Testis (tissue), 3 donors: ENCODE data around the gene CREG1. TPM values are rescaled to one million over a fixed set of nuclear protein-coding genes. Genes with fewer than 3 reads are reported as not detected.

Source experiments
- DNase-seq: peaks from one replicate; pipeline ENCODE4 v3.0.0-alpha.2; 2019
- H3K27ac ChIP-seq, 2 donors: fragments of 200-600 bp; sonication (generic); one replicate each; pipeline ENCODE4 v1.5.1; 2019
- H3K27me3 ChIP-seq: fragments of 200-600 bp; sonication (generic); one replicate; pipeline ENCODE4 v1.5.1; 2019
- H3K36me3 ChIP-seq: fragments of 200-600 bp; sonication (generic); one replicate; pipeline ENCODE4 v1.5.1; 2017; ENCODE audit warnings: low read depth; ENCODE audit errors: missing control alignments
- H3K4me1 ChIP-seq: fragments of 200-600 bp; sonication (generic); one replicate; pipeline ENCODE4 v1.5.1; 2019
- H3K4me3 ChIP-seq, 2 donors: fragments of 200-600 bp; sonication (generic); one replicate each; pipeline ENCODE4 v1.5.1; 2017 to 2019
- H3K9me3 ChIP-seq: fragments of 200-600 bp; sonication (generic); one replicate; pipeline ENCODE4 v1.5.1; 2017
- POLR2A ChIP-seq: fragments of 450-650 bp; IDR thresholded peaks from one replicate; pipeline ENCODE4 v1.6.1; 2017; ENCODE audit warnings: antibody characterized with exemption, mild to moderate bottlenecking, moderate library complexity
- WGBS, 2 donors: methylation state at CpG; one replicate each; pipeline ENCODE4 v1.1.5; 2018; 5-methylcytosine and 5-hydroxymethylcytosine counted together
- intact Hi-C: fragments of 100-400 bp; cut with DNase I; formaldehyde crosslinking; loops from one replicate; pipeline ENCODE4 v1.15.1; 2023; ENCODE audit warnings: low total_unique reads
- polyA plus RNA-seq: library from polyadenylated mRNA; stranded (reverse); fragments of 350-450 nt; fragmentation: Illumina TruSeq; extraction: RNeasy Lipid Tissue Mini Kit (QIAGEN cat#74804); gene quantifications from one replicate; pipeline ENCODE4 v1.2.3, GENCODE V29; 2014; ENCODE audit warnings: low read depth, low replicate concordance; ENCODE audit not compliant: insufficient read depth
- total RNA-seq, 2 donors: library from RNA; depleted of rRNA; stranded (reverse); fragments of >200 nt; gene quantifications; one replicate each; pipeline ENCODE4 v1.2.3, GENCODE V29; 2016
- TF ChIP-seq, protein P1 (sequence below), 3 experiments: fragments of 450-650 bp in 2 of 3; fragments of 200-600 bp in 1 of 3; sonication (generic) in 1 of 3; IDR thresholded peaks; one replicate each; pipeline ENCODE4 v1.5.1; 2016 to 2019; ENCODE audit warnings: antibody characterized with exemption in 3 of 3, mild to moderate bottlenecking in 2 of 3, moderate library complexity in 1 of 3

The CREG1 gene
- total and polyA plus RNA-seq, 3 donors from 2014 or later, result 82.4 to 215 (median 181) TPM

DNA sequence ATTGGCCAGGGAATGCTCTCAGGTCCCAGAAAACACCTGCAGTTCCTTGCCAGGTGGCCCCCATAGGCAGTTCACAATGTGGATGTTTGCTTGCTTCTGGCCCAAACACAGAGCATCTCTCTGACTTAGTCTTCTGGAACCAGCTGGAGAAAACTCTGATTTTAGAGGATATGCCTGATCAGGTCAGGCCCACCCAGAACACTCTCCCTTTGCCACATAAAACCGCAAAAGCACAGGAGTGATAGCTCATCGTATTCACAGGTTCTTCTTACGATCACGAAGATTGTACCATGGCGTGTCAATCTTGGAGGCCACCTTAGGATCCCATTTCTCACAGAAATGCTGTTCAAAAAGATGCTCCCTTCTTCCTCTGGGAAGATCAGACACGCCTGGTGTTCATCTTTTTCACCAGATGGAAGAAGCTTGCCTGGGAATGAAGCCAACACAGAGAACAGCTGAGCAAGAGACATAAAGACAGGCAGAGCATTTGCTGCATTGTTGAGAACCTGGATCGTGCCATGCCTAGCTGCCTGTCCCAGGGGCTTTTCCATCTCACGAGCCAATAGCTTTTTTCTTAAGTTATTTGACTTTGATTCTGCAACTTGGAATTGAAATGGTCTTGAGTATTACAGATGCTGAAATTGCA is 23.6 kb downstream of the CREG1 start:
- Histone ChIP-seq H3K36me3 (no peaks in the 10 kb centered on the region), H3K4me1 (no peaks in the 10 kb centered on the region), H3K27me3 (no peaks in the 10 kb centered on the region), H3K9me3 (no peaks in the 10 kb centered on the region), H3K27ac (no peak overlapping the region), H3K4me3 (no peak overlapping the region)
- WGBS, 2 donors, result 75% methylated on average over 8 of the region's 8 CpGs
- DNase-seq, result no peak
- intact Hi-C loops, result no loop called here
- TF ChIP-seq, protein P1, sequence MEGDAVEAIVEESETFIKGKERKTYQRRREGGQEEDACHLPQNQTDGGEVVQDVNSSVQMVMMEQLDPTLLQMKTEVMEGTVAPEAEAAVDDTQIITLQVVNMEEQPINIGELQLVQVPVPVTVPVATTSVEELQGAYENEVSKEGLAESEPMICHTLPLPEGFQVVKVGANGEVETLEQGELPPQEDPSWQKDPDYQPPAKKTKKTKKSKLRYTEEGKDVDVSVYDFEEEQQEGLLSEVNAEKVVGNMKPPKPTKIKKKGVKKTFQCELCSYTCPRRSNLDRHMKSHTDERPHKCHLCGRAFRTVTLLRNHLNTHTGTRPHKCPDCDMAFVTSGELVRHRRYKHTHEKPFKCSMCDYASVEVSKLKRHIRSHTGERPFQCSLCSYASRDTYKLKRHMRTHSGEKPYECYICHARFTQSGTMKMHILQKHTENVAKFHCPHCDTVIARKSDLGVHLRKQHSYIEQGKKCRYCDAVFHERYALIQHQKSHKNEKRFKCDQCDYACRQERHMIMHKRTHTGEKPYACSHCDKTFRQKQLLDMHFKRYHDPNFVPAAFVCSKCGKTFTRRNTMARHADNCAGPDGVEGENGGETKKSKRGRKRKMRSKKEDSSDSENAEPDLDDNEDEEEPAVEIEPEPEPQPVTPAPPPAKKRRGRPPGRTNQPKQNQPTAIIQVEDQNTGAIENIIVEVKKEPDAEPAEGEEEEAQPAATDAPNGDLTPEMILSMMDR (IDR thresholded peaks at IDR 0.05), result no peak
- TF ChIP-seq POLR2A, result no peak

DNA sequence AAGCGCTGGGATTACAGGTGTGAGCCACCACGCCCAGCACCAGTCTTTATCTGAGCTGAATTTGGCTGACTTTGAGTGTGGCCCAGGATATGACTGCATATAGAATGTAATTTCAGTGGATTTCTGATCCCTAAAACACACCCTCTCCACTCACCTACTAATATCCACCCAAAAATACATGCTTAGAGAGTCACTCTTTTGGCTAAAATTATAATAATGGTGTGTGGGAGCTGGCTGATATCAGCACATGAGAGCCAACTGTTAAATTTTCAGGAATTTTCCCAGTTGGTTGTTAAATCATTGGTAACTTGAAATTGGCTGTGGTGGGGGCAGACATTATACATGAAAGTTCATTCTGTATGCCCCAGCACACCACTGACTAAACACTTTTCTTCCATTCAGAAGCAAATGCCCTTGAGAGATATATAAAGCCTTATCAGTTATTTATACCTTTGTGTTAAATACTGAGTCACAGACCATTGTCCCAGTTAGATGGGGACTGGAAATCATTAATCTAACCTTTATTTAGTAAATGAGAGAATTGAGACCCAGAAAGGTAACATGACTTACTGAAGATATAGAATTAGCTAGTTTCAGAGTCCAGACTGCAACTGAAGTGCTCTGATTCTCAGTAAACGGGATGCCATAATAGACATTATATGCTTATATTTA is 25.4 kb downstream of the CREG1 start:
- H3K4me1 ChIP-seq, result no peaks in the 10 kb centered on the region
- no peaks in the 10 kb centered on the region for H3K36me3 ChIP-seq
- no peaks in the 10 kb centered on the region for H3K27me3 ChIP-seq
- H3K27ac ChIP-seq, result no peak overlapping the region
- no peak for DNase-seq
- no peak overlapping the region for H3K4me3 ChIP-seq
- WGBS, 2 donors, result 95 to 99% methylated on average over 3 of the region's 3 CpGs
- no peaks in the 10 kb centered on the region for H3K9me3 ChIP-seq
- intact Hi-C loops, result no loop called here
- TF ChIP-seq POLR2A, result no peak
- TF ChIP-seq, protein P1 (IDR thresholded peaks at IDR 0.05), result no peak

DNA sequence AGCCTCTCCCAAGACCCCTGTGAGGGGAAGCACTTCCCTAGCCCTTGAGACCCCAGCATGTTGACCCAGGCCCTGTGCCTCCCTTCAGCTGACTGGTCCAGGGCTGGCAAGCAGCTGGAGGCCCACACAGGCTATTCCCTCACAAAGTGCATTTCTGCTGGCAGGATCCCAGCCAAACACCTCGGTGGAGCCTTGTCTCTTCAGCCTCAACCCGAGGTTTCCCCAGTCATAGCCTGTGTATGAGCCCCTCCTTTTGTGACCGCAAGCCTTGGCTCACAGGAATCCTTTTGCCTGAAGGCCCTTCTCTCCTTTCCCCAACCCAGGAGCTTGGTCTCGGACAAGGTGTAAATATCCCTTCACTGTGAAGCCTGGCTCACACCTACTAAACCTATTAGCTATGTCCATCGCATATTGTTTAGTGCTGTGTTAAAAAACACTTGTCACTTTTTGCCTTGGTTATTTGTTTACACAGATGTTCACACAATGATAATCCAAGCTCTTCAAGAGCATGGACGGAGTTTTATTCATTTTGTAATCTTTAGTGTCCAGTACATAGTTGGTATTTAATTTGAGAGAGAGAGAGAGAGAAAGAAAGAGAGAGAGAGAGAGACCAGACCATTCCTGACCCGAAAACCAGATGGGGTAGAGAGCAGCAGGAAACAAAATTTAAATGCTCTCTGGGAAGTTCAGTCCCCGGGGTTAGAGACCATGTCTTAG is 26.7 kb downstream of the CREG1 start:
- H3K9me3 ChIP-seq, result no peaks in the 10 kb centered on the region
- no peak overlapping the region for H3K27ac ChIP-seq
- H3K36me3 ChIP-seq, result no peaks in the 10 kb centered on the region
- TF ChIP-seq POLR2A, result no peak
- TF ChIP-seq, protein P1 (IDR thresholded peaks at IDR 0.05), result no peak
- intact Hi-C loops, result no loop called here
- no peaks in the 10 kb centered on the region for H3K27me3 ChIP-seq
- no peaks in the 10 kb centered on the region for H3K4me1 ChIP-seq
- 56 to 64% methylated on average over 8 of the region's 8 CpGs for WGBS, 2 donors
- DNase-seq, result no peak
- H3K4me3 ChIP-seq, result no peak overlapping the region

DNA sequence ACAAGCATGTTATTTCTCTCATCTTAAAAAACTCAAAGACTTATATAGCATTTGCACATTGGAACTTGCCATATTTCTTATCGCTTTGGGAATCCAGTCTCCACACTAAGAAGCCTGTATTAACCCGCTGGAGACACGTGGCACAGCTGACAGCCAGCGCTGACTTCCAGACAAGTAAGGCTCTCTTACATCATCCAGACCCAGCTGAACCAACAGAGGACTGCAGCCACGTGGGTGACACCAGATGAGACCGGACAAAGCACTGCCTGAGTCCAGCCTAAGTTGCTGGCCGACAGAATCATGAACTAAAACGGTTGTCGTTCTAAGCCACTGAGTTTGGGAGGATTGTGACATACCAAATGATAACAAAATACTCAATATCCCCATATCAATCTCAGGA is 28.9 kb downstream of the CREG1 start:
- H3K4me1 ChIP-seq, result no peaks in the 10 kb centered on the region
- TF ChIP-seq POLR2A, result no peak
- TF ChIP-seq, protein P1 (IDR thresholded peaks at IDR 0.05), result no peak
- no peaks in the 10 kb centered on the region for H3K36me3 ChIP-seq
- no peak overlapping the region for H3K4me3 ChIP-seq
- no peak overlapping the region for H3K27ac ChIP-seq
- WGBS, 2 donors, result 82 to 92% methylated on average over 8 to 9 of the region's 9 CpGs
- no peak for DNase-seq
- H3K9me3 ChIP-seq, result no peaks in the 10 kb centered on the region
- H3K27me3 ChIP-seq, result no peaks in the 10 kb centered on the region
- intact Hi-C loops, result no loop called here
